CD4-positive, alpha-beta T cell treated with Interleukin-21 for 1 hour (primary cell): ENCODE measurements around the gene SPDYE2B.
"Not testable (repeated sequence)": the region's sequence is repeated elsewhere in the genome, so short reads cannot be mapped to it uniquely, and the experiment has no call there.

Experiments
- DNase-seq: peaks from one replicate; pipeline ENCODE4 v3.0.0-alpha.2; 2020

Gene SPDYE2B

DNA sequence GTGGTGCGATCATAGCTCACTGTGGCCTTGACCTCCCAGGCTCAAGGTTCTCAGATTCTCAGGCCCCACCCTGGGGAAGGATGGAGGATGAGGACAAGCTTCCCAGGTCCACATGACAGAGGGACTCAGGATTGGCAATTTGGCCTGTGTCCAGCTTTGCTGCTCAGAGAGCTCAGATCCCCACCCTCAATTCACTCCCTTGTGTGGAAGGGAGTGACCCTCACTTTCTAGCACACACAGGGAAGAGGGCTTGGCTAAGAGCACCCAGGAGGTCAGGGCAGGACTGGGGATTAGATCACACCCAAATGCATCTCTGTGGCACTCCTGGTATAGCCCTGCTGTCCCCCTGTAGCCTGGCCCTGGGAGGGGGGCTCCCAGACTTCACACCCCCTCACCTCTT, 6.7 kb upstream of the SPDYE2B start:
- not testable (repeated sequence) for DNase-seq

DNA sequence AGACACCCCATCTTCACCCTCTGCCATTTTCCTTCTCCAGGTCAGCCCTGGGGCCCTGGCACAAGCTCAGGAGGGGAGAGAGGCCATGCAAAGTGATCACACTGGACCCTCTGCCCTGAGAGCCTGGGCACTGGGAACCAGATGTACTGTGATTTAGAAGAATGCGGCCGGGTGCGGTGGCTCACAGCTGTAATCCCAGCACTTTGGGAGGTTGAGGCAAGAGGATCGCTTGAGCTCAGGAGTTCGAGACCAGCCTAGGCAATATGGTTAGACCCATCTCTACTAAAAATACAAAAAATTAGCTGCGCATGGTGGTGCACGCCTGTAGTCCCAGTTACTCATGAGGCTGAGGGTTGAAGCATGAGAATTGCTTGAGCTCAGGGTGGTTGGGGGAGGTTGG, 2.3 kb upstream of the SPDYE2B start:
- DNase-seq: not testable (repeated sequence)

DNA sequence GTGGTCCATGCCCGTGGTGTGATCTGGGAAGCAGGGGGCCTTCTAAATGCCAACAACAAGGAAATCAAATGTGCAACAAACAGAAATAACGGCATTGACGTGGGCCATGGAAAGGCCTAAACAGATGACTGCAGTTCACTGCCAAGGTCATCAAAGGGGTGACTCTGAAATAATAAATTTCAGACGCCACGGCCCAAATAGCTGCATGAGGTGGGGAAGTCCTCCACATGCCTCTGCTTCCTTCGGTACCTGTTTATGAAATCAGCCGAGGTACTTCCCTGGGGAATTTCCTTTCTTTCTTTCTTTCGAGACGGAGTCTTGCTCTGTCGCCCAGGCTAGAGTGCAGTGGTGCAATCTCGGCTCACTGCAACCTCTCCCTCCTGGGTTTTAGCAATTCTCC, 14.6 kb downstream of the SPDYE2B start:
- not testable (repeated sequence) for DNase-seq

DNA sequence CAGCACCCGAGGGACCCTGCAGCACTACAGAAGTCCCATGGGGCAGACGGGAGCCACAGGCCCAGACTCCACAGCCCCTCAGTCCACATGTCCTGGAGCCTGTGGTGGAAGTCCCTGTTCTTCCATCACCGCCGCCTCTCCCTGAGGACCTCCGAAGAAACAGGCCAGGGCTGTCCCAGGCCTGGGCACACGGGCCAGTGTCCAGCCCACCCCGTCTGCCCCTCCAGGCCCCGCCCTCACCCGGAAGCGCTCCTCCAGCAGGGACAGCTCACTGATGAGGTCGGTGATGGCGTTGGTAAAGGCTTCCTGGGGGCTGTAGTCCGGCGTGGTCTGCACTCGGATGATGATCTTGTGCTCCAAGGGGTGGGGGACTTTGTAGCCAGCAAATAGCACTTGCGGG, 16.7 kb downstream of the SPDYE2B start:
- DNase-seq: not testable (repeated sequence)

DNA sequence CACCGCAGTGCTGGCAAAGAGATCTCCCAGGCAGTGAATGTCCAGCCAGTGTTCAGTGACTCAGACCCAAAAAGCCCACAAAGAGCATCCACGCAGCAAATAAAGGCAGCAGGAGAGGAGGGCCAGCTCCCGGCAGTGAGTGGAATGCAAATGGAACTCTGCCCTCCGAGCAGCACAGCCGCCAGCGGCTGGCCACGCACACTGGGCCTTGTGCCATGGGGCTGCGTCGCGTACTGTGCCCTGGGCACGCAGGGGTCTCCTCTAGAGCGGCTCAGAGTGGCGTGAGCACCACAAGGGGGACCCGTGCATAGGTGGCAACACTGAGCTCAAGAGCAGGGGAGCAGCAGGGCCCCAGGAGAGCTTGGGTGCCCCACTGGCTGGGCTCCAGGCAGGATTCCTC, 17.4 kb downstream of the SPDYE2B start:
- not testable (repeated sequence) for DNase-seq

DNA sequence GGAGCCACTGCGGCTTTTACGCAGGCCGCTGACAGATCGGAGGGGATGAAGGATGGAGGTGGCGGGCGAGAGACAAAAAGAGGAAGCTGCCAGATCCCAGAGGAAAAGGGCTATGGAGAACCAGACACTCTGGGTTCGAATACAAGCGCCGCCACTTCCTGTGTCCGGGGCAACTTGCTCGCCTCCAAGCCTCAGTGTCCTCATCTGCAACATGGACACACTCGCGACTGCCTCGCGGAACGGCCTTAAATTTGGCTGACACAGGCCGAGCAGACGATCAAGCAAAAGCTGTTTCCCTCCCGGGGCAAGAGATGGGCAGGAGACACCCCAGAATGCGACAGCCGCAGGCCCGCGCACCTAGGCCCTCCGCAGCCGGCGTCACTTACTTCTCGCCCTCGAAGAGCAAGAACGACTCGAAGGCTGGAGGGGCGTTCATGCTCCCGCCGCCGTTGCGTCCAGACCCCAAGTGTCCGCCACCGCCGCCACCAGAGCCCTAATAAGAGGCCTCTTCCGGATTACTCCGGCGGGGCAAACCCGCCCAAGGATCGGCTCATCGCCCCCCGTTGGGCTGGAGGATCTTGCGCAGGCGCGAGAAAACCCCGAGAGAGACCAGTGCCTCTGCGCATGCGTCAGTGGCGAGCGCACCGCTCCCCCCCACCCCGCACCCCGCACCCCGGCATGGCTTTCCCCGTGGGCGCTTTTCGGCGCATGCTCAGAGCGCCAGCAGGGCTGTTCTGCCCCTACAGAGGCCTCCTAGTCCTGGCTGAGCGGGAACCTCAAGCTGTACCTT, 21.2 kb downstream of the SPDYE2B start, which contains the start of gene POLR2J2:
Gene POLR2J2 (minus strand): TSS at position 498 of the 790 bp plus-strand sequence. CDS start 62 bp downstream, at position 436.
- peak; percentile 98 for DNase-seq

DNA sequence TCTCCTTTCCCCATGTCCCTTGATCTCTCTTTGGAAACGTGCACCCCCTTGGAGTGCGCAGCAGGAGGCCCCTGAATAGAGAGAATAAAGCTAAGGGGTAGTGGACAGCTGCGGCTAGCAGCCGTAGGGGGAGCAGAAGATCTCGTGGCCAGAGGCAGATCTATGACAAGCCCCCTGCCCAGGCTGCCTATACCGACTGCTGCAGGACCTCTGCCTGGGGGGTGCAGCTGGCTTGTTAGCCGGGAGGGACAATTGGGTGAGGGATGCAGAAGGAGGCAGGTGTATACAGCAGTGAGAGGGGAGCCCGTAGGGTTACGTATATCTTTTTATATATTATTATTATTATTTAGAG, 21.8 kb downstream of the SPDYE2B start:
- DNase-seq: not testable (repeated sequence)

DNA sequence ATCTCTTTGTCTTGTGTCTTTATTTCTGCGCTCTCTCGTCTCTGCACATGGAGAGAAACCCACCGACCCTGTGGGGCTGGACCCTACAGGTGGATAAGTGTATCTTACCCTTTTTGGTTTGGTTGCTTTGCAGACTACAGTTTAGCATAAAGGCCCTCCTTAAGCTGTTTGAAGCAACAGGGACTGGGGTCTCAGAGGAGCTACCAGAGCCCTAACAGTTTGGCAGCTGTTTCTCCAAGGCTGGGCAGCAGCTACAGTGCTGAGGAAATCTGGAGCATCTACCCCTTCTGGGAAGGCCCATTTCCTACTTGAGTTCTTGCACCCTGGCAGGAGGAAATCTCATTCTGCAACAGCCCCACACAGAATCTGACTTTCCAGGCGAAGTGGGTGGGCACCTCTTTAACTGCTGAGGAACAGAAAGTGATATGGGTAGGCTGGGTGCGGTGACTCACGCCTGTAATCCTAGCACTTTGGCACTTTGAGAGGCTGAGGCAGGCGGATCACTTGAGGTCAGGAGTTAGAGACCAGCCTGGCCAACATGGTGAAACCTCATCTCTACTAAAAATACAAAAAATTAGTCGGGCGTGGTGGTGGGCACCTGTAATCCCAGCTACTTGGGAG, 23.4 kb downstream of the SPDYE2B start:
- DNase-seq: not testable (repeated sequence)

DNA sequence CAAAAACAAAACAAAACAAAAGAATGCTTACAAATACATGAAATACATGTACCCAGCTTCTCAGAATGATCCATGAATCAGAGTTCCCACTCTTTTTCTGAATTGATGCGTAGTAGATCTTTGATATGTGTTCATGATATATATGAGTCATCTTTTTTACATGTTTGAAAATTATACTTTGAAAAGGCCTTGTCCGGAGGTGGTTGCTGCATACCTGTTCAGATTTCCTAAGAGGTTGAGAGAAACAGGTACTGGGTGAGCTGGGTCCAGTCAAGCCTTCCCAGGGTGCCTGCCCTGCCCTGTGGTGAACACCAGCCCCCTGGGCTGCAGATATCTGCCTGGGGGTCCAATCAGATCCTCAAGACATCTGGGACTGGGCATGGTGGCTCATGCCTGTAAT, 25.4 kb downstream of the SPDYE2B start:
- DNase-seq: not testable (repeated sequence)

DNA sequence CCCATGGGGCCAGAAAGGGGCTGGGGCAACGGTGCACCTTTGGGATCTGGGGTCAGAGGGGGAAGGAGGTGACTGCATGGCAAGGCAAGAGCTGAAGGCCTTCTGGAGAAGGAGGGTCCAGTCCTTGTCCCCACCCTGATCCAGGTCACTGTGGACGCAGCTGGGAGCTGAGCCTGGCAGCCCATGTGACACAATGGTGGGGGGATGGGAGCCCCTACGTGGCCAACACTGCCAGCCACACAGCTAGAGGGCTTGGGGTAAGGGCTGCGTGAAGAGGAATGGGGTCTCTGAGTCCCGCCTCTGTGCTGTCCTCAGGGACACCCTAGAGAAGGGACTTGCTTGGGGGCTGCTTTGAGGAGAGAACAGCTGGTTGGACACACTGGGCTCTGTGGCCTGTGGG, 30.7 kb downstream of the SPDYE2B start:
- DNase-seq: not testable (repeated sequence)

DNA sequence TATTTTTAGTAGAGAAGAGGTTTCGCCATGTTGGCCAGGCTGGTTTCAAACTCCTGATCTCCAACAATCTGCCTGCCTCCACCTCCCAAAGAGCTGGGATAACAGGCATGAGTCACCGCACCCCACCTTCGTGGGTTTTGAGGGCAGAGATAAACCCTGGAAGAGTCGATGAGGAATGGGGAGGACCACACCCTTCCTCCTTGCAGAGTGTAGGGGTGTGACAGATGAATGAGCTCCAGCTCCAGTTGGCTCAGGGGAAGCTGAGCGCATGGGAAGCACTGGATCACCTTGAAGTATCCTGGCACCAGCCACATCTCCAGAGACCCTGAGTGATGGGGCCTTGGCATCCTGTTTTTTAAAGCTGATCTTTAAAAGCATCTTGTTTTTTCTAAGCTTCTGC, 32.4 kb downstream of the SPDYE2B start:
- DNase-seq: not testable (repeated sequence)

DNA sequence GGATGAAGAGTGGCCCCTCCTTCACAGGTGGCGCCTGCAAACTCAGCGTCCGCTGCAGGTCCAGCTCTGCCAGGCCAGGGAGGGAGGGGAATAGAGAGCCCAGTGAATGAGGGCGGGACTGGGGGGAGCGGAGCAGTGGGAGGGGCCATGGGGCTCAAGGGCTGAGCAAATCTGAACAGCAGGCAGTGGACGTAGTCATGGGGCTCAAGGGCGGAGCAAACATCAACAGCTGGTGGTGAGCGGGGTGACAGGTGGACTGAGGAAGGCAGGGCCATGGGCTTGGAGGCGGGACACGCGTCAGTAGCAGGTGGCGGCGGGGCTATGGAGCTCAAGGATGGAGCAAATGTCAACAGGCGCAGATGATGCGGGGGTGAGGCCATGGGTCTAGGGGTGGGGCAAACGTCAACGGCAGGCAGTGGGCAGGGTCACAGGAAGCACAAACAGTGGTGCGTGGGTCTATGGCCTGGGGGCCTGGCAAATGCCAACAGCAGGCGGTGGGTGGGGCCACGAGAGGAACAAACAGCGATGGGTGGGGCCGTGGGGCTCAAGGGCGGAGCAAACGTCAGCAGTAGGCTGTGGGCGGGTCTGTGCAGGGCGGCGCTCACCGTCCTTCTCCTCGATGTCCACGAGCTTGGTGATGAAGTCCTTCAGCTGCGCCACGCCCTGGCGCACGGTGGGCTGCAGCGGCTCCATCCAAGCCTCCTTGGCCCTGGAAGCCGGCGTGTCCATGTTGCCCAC, 38.3 kb downstream of the SPDYE2B start:
- DNase-seq: not testable (repeated sequence)

DNA sequence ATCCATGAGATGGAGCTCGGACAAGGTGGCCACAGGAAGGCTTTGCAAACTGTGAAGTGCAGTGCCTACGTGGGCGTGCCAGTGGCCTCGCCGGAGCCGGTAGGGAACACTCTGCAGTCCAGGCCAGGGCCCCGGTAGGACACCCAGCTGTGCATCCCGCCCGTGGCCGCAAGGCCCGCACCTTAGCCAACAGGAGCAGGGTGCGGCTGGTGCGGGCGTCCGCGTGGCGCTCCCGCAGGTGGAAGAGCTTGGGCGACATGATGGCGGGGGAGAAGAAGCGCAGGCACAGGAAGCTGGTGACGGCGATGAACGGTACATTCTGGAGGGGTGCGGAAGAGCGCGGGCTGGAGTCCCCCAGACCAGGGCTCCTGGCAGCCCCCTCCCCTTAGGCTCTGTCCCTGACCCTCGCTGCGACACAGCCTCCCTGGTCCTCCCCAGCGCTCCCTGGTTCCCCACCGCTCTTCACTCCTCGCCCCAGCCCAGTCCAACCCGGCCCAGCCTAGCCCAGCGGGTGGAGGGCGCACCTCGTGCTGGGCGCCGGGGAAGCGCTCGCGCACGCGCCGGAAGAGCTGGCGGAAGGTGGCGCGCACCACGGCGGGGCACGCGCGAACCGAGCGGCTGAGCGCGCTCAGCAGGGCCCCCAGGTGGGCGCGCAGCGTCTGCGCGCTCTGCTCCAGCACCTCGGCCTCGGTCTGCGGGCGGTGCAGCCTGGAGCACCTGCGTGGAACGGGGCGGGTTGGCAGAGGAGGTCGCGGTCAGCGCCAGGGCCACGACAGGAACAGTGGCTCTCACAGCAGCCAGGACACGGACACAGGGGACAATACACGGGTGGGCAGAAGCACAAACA, 39.5 kb downstream of the SPDYE2B start:
- not testable (repeated sequence) for DNase-seq

DNA sequence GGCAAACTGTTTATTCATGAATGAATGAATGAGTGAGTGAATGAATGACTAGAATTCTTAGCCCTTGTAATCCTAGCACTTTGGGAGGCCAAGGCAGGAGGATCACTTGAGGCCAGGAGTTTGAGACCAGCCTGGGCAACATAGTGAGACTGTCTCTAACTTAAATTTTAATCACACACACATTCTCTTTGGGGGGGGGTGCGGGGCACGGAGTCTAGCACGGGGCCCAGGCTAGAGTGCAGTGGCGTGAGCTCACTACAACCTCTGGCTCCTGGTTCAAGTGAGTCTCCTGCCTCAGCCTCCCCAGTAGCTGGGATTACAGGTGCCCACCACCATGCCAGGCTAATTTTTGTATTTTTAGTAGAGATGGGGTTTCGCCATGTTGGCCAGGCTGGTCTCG, 40.5 kb downstream of the SPDYE2B start:
- DNase-seq: not testable (repeated sequence)

DNA sequence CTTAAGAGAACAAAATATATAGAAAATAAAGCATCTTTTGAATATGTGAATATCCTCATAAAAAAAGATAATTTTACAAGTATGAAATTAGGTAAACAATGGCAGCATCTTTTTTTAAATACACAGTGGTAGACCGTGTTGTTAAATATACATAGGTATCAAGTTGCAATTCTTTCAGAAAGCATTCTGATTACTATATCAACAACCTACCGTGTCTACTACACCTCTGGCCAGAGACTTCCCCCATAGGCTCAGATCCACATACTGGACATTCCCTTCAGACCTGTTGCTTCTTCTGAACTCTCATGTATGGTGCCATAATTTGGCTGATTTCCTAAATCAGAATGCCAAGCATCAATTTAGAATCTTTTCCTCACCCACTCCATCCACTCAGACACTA, 43.9 kb downstream of the SPDYE2B start:
- not testable (repeated sequence) for DNase-seq

DNA sequence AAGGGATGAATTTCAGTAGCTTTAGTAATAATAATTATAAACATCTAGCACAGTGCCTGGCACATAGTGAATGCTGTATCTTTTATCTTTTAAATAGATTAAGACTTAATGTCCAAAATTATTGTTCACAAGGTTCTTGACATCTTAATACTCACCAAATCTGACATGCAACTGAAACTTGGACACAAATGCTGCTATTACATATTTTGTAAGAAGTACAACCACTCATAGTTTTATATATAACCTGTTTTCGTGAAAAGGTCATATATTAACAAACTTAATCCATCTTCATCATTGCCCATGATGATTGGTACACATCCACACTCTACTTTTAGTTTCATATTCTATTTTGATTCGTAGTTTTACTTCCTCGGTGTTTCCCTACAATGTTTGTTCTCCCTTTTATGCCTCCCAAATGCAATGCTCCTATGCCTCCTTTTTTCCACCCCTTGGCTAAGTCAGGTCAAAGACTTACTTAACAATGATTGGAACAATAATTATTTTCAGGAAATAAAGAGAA, 45.0 kb downstream of the SPDYE2B start:
- not testable (repeated sequence) for DNase-seq

DNA sequence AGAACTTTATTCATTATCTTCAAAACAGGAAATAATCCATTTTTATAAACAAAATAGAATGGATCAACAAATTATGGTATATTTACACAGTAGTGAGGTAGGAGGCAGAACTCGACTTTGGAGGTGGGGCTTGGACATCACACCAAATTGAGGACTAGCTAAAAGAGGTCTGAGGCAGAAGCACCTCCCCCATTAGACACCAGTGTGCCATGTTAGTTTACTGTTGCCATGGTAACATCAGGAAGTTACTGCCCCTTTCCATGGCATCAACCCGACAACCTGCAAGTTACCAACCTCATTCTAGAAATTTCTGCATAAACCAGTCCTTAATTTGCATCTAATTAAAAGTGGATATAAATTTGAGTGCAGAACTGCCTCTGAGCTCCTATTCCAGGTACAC, 45.9 kb downstream of the SPDYE2B start:
- DNase-seq: not testable (repeated sequence)

DNA sequence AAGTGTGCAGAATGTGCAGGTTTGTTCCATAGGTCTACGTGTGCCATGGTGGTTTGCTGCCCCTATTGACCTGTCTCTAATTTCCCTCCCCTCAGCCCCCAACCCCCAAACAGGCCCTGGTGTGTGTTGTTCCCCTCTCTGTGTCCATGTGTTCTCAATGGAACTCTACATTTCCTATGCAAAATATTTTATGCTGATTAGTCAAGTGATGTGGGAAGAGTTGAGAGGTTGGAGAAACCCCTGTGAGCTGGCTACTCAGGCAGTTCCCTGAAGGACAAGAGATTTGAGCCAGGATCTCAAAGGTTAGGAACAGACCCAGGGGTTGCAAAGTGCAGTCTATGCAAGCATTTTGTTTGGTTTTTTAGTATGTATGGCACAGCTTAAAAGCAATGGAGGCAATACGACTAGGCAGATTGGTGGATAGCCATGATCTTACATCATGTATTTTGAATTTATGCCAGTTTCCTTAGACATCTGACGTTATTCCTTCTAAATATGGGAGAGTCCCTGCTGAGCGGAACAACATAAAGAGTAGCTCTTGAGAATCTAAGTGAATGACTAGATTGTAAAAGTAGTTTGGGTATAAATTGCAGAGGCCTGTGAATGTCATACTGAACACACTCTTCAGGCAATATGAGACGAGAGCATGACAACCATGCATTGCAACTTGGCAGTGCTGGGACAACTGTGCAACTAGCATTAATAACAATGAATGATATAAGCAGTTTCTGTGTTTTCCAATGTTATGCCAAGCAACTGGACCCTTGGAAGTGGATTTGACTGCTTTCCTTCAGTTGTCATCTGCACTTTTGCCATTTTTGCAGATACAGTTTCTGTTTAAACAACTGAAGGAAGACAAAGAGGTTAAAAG, 47.8 kb downstream of the SPDYE2B start:
- not testable (repeated sequence) for DNase-seq

DNA sequence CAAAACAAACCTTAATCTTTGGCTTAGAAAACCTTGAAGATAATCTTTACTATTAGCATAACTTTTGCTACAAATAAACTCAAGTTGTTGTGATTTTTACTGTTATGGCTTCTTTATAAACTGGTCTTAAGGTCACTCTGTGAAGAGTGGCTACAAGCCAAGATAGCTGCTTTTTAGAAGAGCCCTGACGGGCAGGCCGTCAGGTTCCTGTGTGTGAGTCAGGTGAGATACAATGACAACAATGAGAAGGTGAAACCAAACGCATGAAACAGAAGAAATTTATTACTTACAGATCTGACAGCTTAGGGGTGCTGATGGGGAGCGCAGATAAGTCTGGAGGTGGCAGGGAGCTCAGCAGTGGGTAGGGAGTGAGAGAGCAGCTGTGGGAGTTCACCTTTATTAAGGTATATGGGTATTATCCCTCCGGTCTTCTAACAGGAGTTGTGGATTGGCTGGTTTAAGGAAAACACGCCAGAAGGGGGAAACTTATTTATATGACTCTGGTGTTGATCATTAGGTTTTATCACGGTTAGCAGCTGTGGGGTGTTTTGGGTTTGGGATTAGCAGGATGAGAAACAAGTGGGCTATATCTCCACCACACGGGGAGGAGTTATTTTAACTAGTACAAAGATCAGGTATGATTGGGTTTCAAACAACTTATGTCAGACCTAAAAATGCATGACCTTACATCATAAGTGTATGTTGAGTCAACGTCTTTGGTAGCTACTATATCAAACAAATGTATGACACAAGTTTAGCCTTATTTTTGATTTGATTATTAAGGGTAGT, 49.0 kb downstream of the SPDYE2B start:
- DNase-seq: not testable (repeated sequence)
